T-helper 17 cell (primary cell): Measurements from ENCODE around the gene LMLN. TPM values are rescaled to one million over a fixed set of nuclear protein-coding genes. Genes with fewer than 3 reads are reported as not detected.
"Not testable (repeated sequence)": the region's sequence is repeated elsewhere in the genome, so short reads cannot be mapped to it uniquely, and the experiment has no call there.

Experiments used
- ATAC-seq: fragments of 150-1000 bp; cut with Tn5 transposase; 2 replicates; pipeline ENCODE4 v1.10.0; 2021; ENCODE audit warnings: mild to moderate bottlenecking, moderate library complexity
- DNase-seq, 3 donors: peaks; one replicate each; pipeline versions ENCODE4 v3.0.0 to v3.0.0-alpha.2; 2020 to 2021
- H3K9me3 ChIP-seq: one replicate; pipeline ENCODE4 v1.7.0; 2013; ENCODE audit warnings: low read length, mild to moderate bottlenecking; ENCODE audit not compliant: control insufficient read depth, poor library complexity, severe bottlenecking
- H3K27ac Mint-ChIP-seq: one replicate; pipeline ENCODE4 v1.8.0; 2022; ENCODE audit warnings: mild to moderate bottlenecking, moderate library complexity, mixed read lengths
- H3K27me3 Mint-ChIP-seq: one replicate; pipeline ENCODE4 v1.8.0; 2022; ENCODE audit warnings: mixed read lengths
- H3K36me3 Mint-ChIP-seq: one replicate; pipeline ENCODE4 v1.8.0; 2022; ENCODE audit warnings: low read depth, mixed read lengths
- H3K4me1 Mint-ChIP-seq: one replicate; pipeline ENCODE4 v1.8.0; 2022; ENCODE audit warnings: mild to moderate bottlenecking, mixed read lengths
- H3K4me3 Mint-ChIP-seq: one replicate; pipeline ENCODE4 v1.8.0; 2022; ENCODE audit warnings: mild to moderate bottlenecking, moderate library complexity, mixed read lengths
- total RNA-seq, 4 donors: library from RNA in 2 of 4; stranded (reverse) in 2 of 4; gene quantifications; one replicate each; pipeline ENCODE4 v1.2.3 and lab custom pipeline; 2022 to 2026

Gene LMLN
- total RNA-seq, 2 donors from 2014 or later: 3.2 to 4.4 TPM

- Mint-ChIP-seq H3K27me3 (peaks cover 11% of the 10 kb centered on the region), H3K27ac (no peak overlapping the region), H3K36me3 (peaks cover 4% of the 10 kb centered on the region), H3K4me1 (no peaks in the 10 kb centered on the region), H3K4me3 (no peak overlapping the region)
- no peaks in the 10 kb centered on the region for H3K9me3 ChIP-seq
- no peak for DNase-seq
- no peak for ATAC-seq
Observed at GRCh38 chr3:198051836-198052235, 91.8 kb downstream of the LMLN start.

GRCh38 chr3:198053462-198053861 is 93.4 kb downstream of the LMLN start:
- not testable (repeated sequence) for ATAC-seq, H3K36me3 Mint-ChIP-seq, H3K27ac Mint-ChIP-seq, H3K4me3 Mint-ChIP-seq, H3K9me3 ChIP-seq, DNase-seq, H3K4me1 Mint-ChIP-seq
- H3K27me3 Mint-ChIP-seq: peaks cover 12% of the 10 kb centered on the region

GRCh38 chr3:198061119-198062067 is 101.4 kb downstream of the LMLN start:
- H3K9me3 ChIP-seq: no peaks in the 10 kb centered on the region
- no peak for ATAC-seq
- Mint-ChIP-seq H3K4me3 (no peak overlapping the region), H3K27ac (no peak overlapping the region), H3K36me3 (peaks cover 3% of the 10 kb centered on the region), H3K4me1 (no peaks in the 10 kb centered on the region), H3K27me3 (peaks cover 17% of the 10 kb centered on the region)
- no peak for DNase-seq

GRCh38 chr3:198062068-198062465 is 102.0 kb downstream of the LMLN start:
- DNase-seq (no peak), ATAC-seq (no peak)
- Mint-ChIP-seq H3K4me3 (no peak overlapping the region), H3K4me1 (no peaks in the 10 kb centered on the region), H3K27ac (no peak overlapping the region), H3K27me3 (peaks cover 17% of the 10 kb centered on the region), H3K36me3 (peaks cover 2% of the 10 kb centered on the region)
- no peaks in the 10 kb centered on the region for H3K9me3 ChIP-seq

- no peaks in the 10 kb centered on the region for H3K4me1 Mint-ChIP-seq
- DNase-seq: no peak
- peaks cover 11% of the 10 kb centered on the region for H3K27me3 Mint-ChIP-seq
- H3K4me3 Mint-ChIP-seq: no peak overlapping the region
- ATAC-seq: no peak
- H3K27ac Mint-ChIP-seq: no peak overlapping the region
- no peaks in the 10 kb centered on the region for H3K36me3 Mint-ChIP-seq
- no peaks in the 10 kb centered on the region for H3K9me3 ChIP-seq
Observed at GRCh38 chr3:198064420-198064819, 104.4 kb downstream of the LMLN start.

GRCh38 chr3:198065897-198066296 is 105.9 kb downstream of the LMLN start:
- no peak overlapping the region for H3K4me3 Mint-ChIP-seq
- peaks cover 11% of the 10 kb centered on the region for H3K27me3 Mint-ChIP-seq
- no peak for ATAC-seq
- H3K9me3 ChIP-seq: no peaks in the 10 kb centered on the region
- no peak overlapping the region for H3K27ac Mint-ChIP-seq
- no peaks in the 10 kb centered on the region for H3K36me3 Mint-ChIP-seq
- no peak for DNase-seq
- H3K4me1 Mint-ChIP-seq: no peaks in the 10 kb centered on the region

- DNase-seq (no peak), ATAC-seq (no peak)
- no peaks in the 10 kb centered on the region for H3K9me3 ChIP-seq
- H3K4me1 Mint-ChIP-seq: peaks cover 4% of the 10 kb centered on the region
- peaks cover 11% of the 10 kb centered on the region for H3K27me3 Mint-ChIP-seq
- H3K4me3 Mint-ChIP-seq: no peak overlapping the region
- H3K36me3 Mint-ChIP-seq: no peaks in the 10 kb centered on the region
- no peak overlapping the region for H3K27ac Mint-ChIP-seq
Observed at GRCh38 chr3:198067416-198067815, 107.4 kb downstream of the LMLN start.

GRCh38 chr3:198070871-198071270 is 110.9 kb downstream of the LMLN start:
- peaks cover 6% of the 10 kb centered on the region for H3K27me3 Mint-ChIP-seq
- peaks cover 4% of the 10 kb centered on the region for H3K4me1 Mint-ChIP-seq
- H3K27ac Mint-ChIP-seq: no peak overlapping the region
- no peak for ATAC-seq
- H3K36me3 Mint-ChIP-seq: no peaks in the 10 kb centered on the region
- H3K4me3 Mint-ChIP-seq: no peak overlapping the region
- no peak for DNase-seq
- no peaks in the 10 kb centered on the region for H3K9me3 ChIP-seq

- no peaks in the 10 kb centered on the region for H3K36me3 Mint-ChIP-seq
- ATAC-seq: peak; percentile 79
- H3K9me3 ChIP-seq: no peaks in the 10 kb centered on the region
- DNase-seq: no peak
- H3K27ac Mint-ChIP-seq: no peak overlapping the region
- peaks cover 5% of the 10 kb centered on the region for H3K27me3 Mint-ChIP-seq
- peaks cover 4% of the 10 kb centered on the region for H3K4me1 Mint-ChIP-seq
- H3K4me3 Mint-ChIP-seq: no peak overlapping the region
Observed at GRCh38 chr3:198071602-198072287, 111.7 kb downstream of the LMLN start.

- no peak overlapping the region for H3K4me3 Mint-ChIP-seq
- no peak for DNase-seq
- no peak for ATAC-seq
- H3K27ac Mint-ChIP-seq: no peak overlapping the region
- H3K36me3 Mint-ChIP-seq: no peaks in the 10 kb centered on the region
- no peaks in the 10 kb centered on the region for H3K9me3 ChIP-seq
- H3K4me1 Mint-ChIP-seq: peaks cover 3% of the 10 kb centered on the region
- peaks cover 14% of the 10 kb centered on the region for H3K27me3 Mint-ChIP-seq
Observed at GRCh38 chr3:198076722-198077308, 116.8 kb downstream of the LMLN start.

GRCh38 chr3:198079771-198080520 is 119.9 kb downstream of the LMLN start:
- H3K4me1 Mint-ChIP-seq: peaks cover 2% of the 10 kb centered on the region
- peak; percentile 62 for ATAC-seq
- H3K27ac Mint-ChIP-seq: no peak overlapping the region
- H3K9me3 ChIP-seq: no peaks in the 10 kb centered on the region
- H3K4me3 Mint-ChIP-seq: peak overlapping the region; percentile 83
- no peaks in the 10 kb centered on the region for H3K36me3 Mint-ChIP-seq
- peaks cover 23% of the 10 kb centered on the region for H3K27me3 Mint-ChIP-seq
- DNase-seq: peak in 2 of 3 donors; percentile 12 to 21

GRCh38 chr3:198080521-198081384 is 120.7 kb downstream of the LMLN start:
- Mint-ChIP-seq H3K4me3 (peak overlapping the region; percentile 83), H3K27me3 (peaks cover 30% of the 10 kb centered on the region), H3K27ac (no peak overlapping the region), H3K4me1 (peaks cover 2% of the 10 kb centered on the region), H3K36me3 (no peaks in the 10 kb centered on the region)
- DNase-seq (peak; percentile 58 to 73 (median 68)), ATAC-seq (peak; percentile 90)
- H3K9me3 ChIP-seq: no peaks in the 10 kb centered on the region
